DMS 273 treated with DMSO at 0.1 percent for 48 hours (cell line): ENCODE results near the gene B9D2.
A peak's percentile ranks its signal among the peaks of the same experiment; 100 is the strongest.
"Not testable (repeated sequence)": the region's sequence is repeated elsewhere in the genome, so short reads cannot be mapped to it uniquely, and the experiment has no call there.

ENCODE experiments used
- DNase-seq: peaks from one replicate; lab custom pipeline; 2025; lab: John Stamatoyannopoulos, UW

Gene B9D2

DNA sequence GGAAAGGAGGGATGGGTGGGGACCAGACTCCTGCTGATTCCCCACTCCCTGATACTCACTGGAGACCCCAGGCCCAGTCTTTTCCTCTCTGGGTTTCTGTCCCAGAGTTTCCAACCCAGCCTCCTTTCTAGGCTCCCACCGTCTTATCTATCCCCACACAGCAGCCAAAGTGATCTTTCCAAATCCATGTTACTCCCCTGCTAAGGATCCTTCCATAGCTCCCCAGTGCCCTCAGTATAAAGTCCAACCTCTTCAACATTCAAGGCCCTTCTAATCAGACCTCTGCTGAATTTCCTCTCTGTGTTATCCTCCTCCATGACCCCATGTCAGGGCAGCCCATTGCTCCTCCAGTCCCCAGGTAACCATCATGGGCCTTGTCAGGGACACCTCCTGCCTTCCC lies 8.9 kb downstream of the B9D2 start:
- DNase-seq, result no peak

GRCh38 chr19:41354343-41354953 lies 9.5 kb downstream of the B9D2 start:
- no peak for DNase-seq

DNA sequence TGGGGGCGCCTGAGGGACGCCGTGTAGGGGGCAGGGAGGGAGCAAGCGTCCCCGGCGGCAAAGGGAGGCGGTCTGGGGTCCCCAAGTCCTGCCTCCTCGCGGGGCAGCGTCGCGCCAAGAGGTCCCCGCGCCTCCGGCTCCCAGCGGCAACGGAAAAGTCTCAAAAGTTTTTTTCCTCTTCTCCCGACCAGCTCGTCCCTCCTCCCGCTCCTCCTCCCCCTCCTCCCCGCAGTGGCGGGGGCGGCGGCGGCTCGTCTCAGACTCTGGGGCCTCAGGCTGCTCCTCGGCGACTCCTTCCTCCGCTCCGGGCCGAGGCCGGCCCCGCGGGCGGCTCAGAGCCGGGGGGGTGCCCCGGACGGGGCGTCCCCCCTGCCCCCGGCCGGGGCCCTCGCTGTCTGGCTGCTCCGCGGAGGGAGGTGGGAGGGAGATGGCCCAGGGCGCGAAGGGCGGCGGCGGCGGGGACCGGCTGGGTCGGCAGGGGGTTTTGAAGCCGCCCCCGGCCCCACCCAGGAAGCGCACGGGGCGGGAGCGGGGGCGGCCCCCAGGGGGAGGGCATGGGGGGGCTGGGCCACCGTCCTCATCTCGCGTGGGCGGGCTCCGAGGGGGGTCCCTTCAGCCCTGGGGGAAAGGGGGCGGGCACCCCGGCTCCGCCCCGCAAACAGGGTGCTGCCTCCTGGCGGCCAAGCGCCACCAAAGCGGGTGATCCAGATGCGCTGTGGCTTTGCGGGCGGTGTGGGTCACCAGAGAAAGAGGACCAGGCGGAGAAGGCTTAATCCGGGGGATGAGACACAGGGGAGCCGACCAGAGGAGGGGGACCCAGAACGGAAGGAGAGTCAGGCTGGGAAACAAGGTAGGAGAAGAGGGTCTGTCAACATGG lies 10.2 kb downstream of the B9D2 start, which contains the start of gene TGFB1:
Gene TGFB1 (minus strand): TSS at position 457 of the 877 bp plus-strand sequence. CDS start 878 bp downstream, outside the sequence.
- no peak for DNase-seq

DNA sequence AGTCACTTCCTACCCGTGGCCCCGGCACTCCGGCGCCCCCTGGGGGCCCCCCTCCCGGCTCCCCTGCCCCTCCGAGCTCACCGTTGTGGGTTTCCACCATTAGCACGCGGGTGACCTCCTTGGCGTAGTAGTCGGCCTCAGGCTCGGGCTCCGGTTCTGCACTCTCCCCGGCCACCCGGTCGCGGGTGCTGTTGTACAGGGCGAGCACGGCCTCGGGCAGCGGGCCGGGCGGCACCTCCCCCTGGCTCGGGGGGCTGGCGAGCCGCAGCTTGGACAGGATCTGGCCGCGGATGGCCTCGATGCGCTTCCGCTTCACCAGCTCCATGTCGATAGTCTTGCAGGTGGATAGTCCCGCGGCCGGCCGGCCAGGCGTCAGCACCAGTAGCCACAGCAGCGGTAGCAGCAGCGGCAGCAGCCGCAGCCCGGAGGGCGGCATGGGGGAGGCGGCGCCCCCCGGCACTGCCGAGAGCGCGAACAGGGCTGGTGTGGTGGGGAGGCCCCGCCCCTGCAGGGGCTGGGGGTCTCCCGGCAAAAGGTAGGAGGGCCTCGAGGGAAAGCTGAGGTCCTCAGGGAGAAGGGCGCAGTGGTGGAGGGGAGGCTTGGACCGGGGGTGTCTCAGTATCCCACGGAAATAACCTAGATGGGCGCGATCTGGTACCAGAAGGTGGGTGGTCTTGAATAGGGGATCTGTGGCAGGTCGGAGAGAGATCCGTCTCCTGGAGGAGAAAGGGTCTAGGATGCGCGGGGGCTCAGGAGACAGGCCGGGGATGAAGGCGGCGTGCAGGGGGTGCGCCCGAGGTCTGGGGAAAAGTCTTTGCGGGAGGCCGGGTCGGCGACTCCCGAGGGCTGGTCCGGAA lies 11.1 kb downstream of the B9D2 start:
- peak; percentile 46 for DNase-seq

GRCh38 chr19:41352279-41352608 lies 11.7 kb downstream of the B9D2 start:
- DNase-seq, result no peak

- DNase-seq, result no peak
These were observed 12.4 kb downstream of the B9D2 start for GRCh38 chr19:41351339-41352245.

GRCh38 chr19:41350735-41351338 lies 13.1 kb downstream of the B9D2 start:
- no peak for DNase-seq

GRCh38 chr19:41346916-41347315 lies 17.0 kb downstream of the B9D2 start:
- not testable (repeated sequence) for DNase-seq

GRCh38 chr19:41344162-41344561 lies 19.8 kb downstream of the B9D2 start:
- no peak for DNase-seq

DNA sequence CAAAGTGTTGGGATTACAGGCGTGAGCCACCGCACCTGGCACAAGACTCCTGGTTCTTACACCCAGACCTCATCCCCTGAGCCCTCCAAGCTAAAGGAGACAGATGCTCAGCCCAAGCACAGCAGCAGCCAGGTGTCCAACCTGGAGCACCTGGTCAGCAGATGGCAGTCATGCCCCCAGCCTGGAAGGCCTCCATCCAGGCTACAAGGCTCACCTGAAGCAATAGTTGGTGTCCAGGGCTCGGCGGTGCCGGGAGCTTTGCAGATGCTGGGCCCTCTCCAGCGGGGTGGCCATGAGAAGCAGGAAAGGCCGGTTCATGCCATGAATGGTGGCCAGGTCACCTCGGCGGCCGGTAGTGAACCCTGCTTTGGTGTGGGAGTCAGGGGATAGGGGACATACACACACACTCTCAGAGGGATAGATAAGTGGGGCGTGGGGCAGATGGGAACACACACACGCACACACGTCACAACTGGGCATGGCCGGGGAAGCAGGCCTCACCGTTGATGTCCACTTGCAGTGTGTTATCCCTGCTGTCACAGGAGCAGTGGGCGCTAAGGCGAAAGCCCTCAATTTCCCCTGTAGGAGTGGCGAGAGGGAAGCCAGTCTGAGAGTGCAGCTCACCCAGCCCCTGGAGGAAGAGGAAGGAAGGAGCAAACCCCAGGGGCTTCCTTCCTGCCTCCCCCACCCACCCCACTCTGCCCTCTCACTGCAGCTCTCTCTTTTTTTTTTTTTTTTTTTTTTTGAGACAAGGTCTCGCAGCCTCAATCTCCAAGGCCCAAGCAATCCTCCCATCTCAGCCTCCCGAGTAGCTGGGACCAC lies 22.1 kb downstream of the B9D2 start:
- DNase-seq, result no peak

DNA sequence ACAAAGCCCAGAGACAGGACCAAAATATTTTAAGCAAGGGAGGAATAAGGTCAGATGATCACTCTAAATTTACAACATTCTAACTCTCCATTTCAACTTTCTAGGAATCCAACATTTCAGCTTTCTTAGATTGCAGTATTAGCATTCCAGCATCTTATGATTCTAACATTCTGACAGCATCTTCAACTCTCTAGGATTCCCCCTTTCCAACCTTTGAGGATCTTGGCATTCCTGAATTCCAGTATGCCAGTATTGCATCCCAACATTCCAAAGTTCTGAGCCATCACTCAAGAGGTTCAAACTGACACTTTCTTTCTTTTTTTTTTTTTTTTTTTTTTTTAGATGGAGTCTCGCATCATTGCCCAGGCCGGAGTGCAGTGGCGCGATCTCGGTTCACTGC lies 24.0 kb downstream of the B9D2 start:
- DNase-seq, result no peak

DNA sequence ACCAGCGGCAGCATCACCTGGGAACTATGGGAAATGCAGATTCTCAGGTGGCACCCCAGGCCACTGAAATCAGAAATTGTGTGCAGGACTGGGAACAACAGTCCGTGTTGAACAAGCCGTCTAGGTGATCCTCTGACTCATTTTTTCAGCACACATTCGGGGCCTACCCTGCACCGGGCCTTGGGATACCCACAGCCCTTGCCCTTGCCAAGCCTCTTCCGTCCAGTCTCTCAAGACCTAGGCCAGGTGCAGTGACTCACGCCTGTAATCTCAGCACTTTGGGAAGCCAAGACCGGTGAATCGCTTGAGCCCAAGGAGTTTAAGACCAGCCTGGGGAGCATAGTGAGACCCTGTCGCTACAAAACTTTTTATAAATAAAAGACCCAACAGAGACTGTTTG lies 28.5 kb downstream of the B9D2 start:
- no peak for DNase-seq

GRCh38 chr19:41334793-41335192 lies 29.2 kb downstream of the B9D2 start:
- no peak for DNase-seq

GRCh38 chr19:41332468-41332867 lies 31.5 kb downstream of the B9D2 start:
- no peak for DNase-seq

DNA sequence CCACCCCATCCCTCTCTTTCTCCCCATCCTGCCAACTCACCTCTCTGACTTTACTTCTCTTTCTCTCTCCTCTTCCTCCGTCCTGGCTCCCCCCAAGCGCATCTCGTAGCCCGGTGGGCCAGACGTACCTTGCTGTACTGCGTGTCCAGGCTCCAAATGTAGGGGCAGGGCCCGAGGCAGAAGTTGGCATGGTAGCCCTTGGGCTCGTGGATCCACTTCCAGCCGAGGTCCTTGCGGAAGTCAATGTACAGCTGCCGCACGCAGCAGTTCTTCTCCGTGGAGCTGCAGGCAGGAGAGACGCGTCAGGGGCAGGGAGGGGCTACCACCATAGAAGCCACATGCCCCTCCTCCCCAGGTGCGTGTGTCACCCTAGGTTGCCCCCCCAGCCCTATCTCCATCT lies 31.9 kb downstream of the B9D2 start:
- DNase-seq, result no peak

GRCh38 chr19:41330946-41331678 lies 32.8 kb downstream of the B9D2 start:
- DNase-seq, result no peak

- DNase-seq, result no peak
These were observed 33.5 kb downstream of the B9D2 start for GRCh38 chr19:41330481-41330880.

- no peak for DNase-seq
These were observed 35.1 kb downstream of the B9D2 start for GRCh38 chr19:41328842-41329225.

DNA sequence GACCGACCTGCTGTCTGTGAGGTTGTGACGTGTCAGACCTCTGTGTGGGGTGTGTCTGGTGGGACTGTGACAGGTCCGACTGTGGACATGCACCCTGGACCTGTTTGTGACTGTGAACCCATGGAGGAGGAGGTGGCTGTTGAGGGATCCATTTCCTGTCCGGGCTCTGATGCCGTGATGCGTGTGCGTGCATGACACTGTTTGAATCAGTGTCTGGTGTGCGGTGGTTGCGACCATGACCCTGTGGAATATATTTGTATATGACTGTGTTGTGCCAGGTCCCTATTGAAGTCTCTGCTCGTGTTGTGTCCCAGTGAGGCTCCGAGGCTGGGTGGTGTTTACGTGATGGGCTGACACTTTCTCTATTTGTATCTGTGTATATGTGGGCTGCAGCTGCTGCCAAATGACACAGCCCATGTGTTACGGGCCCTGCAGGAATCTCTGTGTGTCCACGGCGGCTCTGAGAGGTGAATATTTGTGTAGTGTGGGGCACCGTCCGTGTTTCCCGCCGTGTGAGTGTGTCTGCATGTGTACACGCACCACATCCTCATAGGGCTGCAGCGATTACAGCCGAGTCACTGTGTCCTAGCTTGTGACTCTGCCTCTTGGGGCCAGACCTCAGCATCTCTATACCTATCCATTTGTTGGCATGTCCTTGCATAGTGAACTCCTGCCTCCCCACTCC lies 35.6 kb downstream of the B9D2 start:
- no peak for DNase-seq
